Chondrocyte (in vitro differentiated cells): ENCODE results near the gene TTC31. TPM values are rescaled to one million over a fixed set of nuclear protein-coding genes. Genes with fewer than 3 reads are reported as not detected.
"Not testable (repeated sequence)": the region's sequence is repeated elsewhere in the genome, so short reads cannot be mapped to it uniquely, and the experiment has no call there.

Experiments used
- DNase-seq: peaks from one replicate; pipeline ENCODE4 v3.0.0; 2021; ENCODE audit warnings: mixed read lengths, low spot score
- H3K27ac Mint-ChIP-seq: one replicate; pipeline ENCODE4 v1.8.0; 2021; ENCODE audit warnings: mild to moderate bottlenecking, moderate library complexity, mixed read lengths; ENCODE audit not compliant: unreplicated experiment
- H3K27me3 Mint-ChIP-seq: 2 replicates; pipeline ENCODE4 v1.8.0; 2021; ENCODE audit warnings: low read depth, mixed read lengths
- H3K36me3 Mint-ChIP-seq: 2 replicates; pipeline ENCODE4 v1.8.0; 2021; ENCODE audit warnings: low read depth, mixed read lengths
- H3K4me1 Mint-ChIP-seq: 2 replicates; pipeline ENCODE4 v1.8.0; 2021; ENCODE audit warnings: low read depth, mild to moderate bottlenecking, mixed read lengths
- H3K4me3 Mint-ChIP-seq: one replicate; pipeline ENCODE4 v1.8.0; 2021; ENCODE audit warnings: mild to moderate bottlenecking, moderate library complexity, mixed read lengths; ENCODE audit not compliant: unreplicated experiment
- H3K9me3 Mint-ChIP-seq: 2 replicates; pipeline ENCODE4 v1.8.0; 2021; ENCODE audit warnings: low read depth, mixed read lengths
- total RNA-seq: library from RNA; stranded (reverse); gene quantifications from 3 replicates; pipeline ENCODE4 v1.2.1, GENCODE V29; 2021
- TF ChIP-seq, protein P1 (sequence below): fragments of 200-600 bp; sonication (generic); IDR thresholded peaks from 2 replicates; pipeline ENCODE4 v1.5.0; 2021; ENCODE audit warnings: antibody characterized with exemption, mild to moderate bottlenecking, moderate library complexity

TTC31 gene
- total RNA-seq, 1 donor from 2014 or later: 18.1 TPM

DNA sequence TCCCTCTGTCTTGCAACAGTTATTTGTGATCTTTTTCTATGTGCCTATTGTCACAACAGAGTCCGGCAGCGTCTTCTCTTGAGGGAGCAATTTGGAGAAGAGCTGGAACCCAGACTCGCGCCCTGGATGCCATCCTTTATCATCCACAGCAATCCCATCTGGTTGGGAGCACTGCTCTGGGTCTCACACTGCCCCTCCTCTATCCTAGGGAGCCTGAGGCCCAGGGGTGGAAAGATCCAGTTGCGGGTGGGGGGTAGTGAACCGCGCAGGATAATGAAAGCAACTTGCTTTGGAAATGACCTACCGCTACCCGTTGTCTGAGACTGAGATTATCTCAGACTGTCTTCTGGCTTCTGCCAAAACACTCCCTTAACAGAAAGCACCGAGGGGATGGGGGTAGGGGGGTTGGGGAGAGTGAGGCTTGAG lies 23.9 kb upstream of the TTC31 start:
- TF ChIP-seq, protein P1, sequence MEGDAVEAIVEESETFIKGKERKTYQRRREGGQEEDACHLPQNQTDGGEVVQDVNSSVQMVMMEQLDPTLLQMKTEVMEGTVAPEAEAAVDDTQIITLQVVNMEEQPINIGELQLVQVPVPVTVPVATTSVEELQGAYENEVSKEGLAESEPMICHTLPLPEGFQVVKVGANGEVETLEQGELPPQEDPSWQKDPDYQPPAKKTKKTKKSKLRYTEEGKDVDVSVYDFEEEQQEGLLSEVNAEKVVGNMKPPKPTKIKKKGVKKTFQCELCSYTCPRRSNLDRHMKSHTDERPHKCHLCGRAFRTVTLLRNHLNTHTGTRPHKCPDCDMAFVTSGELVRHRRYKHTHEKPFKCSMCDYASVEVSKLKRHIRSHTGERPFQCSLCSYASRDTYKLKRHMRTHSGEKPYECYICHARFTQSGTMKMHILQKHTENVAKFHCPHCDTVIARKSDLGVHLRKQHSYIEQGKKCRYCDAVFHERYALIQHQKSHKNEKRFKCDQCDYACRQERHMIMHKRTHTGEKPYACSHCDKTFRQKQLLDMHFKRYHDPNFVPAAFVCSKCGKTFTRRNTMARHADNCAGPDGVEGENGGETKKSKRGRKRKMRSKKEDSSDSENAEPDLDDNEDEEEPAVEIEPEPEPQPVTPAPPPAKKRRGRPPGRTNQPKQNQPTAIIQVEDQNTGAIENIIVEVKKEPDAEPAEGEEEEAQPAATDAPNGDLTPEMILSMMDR: no peak
- Mint-ChIP-seq H3K36me3 (peaks cover 2% of the 10 kb centered on the region), H3K4me1 (peaks cover 62% of the 10 kb centered on the region), H3K27ac (peak overlapping the region; percentile 97), H3K9me3 (no peaks in the 10 kb centered on the region), H3K27me3 (no peaks in the 10 kb centered on the region), H3K4me3 (peak overlapping the region; percentile 89)
- DNase-seq: no peak

DNA sequence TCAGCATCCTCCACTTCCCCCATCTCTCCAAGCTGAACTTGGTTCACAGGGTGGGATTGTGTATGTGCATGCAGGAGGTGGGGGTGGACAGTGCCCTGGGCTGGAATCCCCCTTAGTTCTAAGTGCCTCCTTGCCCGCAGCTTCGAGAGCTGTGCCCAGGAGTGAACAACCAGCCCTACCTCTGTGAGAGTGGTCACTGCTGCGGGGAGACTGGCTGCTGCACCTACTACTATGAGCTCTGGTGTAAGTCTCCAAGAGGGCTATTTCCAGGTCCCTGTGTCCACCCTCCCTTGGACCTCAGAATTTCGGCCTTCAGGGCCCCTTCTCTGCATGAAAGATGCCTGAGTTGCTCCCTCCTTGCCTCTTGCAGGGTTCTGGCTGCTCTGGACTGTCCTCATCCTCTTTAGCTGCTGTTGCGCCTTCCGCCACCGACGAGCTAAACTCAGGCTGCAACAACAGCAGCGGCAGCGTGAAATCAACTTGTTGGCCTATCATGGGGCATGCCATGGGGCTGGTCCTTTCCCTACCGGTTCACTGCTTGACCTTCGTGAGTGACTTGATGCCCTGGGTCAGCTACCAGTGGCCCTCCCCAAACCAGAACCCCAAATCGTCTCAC lies 23.3 kb upstream of the TTC31 start:
- H3K27me3 Mint-ChIP-seq, H3K36me3 Mint-ChIP-seq, H3K9me3 Mint-ChIP-seq, DNase-seq: not testable (repeated sequence)
- H3K27ac Mint-ChIP-seq: peak overlapping the region; percentile 97
- peaks cover 62% of the 10 kb centered on the region for H3K4me1 Mint-ChIP-seq
- peak overlapping the region; percentile 89 for H3K4me3 Mint-ChIP-seq

DNA sequence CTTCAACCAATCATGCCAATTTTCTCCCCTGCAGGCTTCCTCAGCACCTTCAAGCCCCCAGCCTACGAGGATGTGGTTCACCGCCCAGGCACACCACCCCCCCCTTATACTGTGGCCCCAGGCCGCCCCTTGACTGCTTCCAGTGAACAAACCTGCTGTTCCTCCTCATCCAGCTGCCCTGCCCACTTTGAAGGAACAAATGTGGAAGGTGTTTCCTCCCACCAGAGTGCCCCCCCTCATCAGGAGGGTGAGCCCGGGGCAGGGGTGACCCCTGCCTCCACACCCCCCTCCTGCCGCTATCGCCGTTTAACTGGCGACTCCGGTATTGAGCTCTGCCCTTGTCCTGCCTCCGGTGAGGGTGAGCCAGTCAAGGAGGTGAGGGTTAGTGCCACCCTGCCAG lies 22.7 kb upstream of the TTC31 start:
- Mint-ChIP-seq H3K4me1 (peaks cover 57% of the 10 kb centered on the region), H3K4me3 (peak overlapping the region; percentile 89), H3K27ac (peak overlapping the region; percentile 97)
- H3K9me3 Mint-ChIP-seq, DNase-seq, H3K36me3 Mint-ChIP-seq, H3K27me3 Mint-ChIP-seq: not testable (repeated sequence)

DNA sequence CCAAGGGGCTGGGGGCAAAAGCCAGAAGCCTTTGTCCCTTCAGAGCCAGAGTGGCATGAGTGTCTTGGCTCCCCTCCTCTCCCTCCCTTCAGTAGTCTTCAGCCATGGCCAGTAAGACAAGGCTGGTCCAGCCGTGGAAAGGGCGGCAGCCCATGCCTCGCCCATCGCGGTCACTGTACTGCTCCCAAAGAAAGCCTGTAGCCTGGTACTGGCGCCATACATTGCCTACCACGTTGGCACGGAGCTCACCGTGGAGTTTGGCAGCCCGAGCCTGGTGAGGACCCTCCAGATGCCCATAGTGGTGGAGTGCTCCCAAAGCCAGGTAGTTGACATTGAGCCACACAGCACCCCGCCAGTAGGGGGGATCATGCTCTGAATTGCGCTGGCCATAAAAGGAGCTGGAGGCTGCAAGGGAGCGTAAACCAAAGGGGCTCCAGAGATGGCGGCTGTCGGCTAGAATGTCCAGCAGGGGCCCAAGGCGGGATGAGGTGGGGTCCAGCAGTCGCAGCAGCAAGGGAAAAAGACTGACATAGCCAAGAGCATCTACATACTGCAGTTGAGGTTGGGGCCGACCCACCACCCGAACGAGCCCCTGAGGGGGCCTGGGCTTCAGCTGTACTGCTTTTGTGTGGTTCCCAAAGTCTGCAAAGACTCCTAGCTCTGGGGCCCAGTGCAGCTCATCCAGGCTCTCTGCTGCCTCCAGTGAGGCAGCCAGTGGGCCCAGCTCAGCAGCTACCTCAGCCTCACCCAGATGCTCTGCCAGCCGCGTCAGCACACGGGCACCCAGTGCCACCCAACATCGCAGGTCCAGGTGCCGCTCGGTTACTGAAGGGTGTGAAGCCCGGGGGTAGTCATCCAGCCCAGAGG lies 21.5 kb upstream of the TTC31 start:
- Mint-ChIP-seq H3K36me3 (peaks cover 2% of the 10 kb centered on the region), H3K9me3 (no peaks in the 10 kb centered on the region), H3K4me1 (peaks cover 54% of the 10 kb centered on the region), H3K27ac (no peak overlapping the region), H3K4me3 (no peak overlapping the region), H3K27me3 (no peaks in the 10 kb centered on the region)
- TF ChIP-seq, protein P1: peak; percentile 37
- DNase-seq: no peak

DNA sequence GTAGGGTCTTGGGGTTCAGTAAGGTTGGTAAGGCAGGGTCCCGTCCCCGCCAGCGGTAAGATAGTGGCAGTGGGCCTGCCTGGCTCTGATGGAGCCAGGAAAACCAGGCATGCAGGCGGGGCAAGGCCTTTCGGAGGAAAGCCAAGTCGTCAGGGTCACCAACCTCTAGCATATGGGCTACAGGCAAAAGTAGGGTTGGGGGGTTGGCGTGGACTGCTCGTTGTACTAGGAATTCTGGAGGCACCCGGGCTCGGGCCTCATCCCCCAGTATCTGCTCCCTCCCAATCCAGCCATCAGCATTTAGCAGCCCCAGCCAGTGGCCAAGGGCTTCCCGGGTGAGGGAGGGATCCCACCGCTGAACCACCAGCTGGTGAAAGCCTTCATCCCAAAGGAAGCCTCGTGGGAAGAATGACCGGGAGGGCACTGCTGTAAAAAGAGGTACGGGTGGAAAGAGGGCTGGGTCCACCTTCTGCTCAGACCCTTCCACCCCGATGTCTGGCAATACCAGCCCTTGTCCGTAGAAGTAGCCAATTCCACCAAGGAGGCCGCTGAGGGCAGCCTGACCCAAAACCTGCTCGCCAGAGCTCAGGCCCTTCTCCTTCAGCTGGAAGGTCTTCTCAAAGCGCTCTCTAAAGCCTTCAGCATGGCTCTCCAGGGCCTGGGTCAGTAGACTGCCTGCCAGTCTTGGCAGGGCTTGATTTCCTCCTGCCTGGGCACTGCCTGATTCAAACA lies 20.7 kb upstream of the TTC31 start:
- no peaks in the 10 kb centered on the region for H3K9me3 Mint-ChIP-seq
- peak overlapping the region; percentile 54 for H3K27ac Mint-ChIP-seq
- no peak overlapping the region for H3K4me3 Mint-ChIP-seq
- peaks cover 2% of the 10 kb centered on the region for H3K36me3 Mint-ChIP-seq
- TF ChIP-seq, protein P1: no peak
- no peaks in the 10 kb centered on the region for H3K27me3 Mint-ChIP-seq
- DNase-seq: no peak
- peaks cover 46% of the 10 kb centered on the region for H3K4me1 Mint-ChIP-seq

DNA sequence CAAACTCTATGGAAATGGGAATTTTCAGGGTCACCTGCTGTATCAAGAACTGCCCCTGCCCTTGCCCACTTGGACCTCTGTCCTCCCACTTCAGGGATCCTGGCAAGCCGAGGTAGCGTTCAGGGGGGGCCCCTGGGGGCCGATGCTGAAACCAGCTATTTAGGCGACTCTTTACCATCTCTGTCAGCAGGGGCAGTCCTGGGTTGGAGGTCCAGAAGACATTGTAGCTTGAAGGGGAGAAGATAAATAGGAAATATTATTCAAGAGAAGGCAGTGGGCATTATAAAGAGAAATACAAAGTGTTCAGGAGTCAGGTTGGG lies 20.1 kb upstream of the TTC31 start:
- Mint-ChIP-seq H3K36me3 (peaks cover 2% of the 10 kb centered on the region), H3K4me3 (no peak overlapping the region), H3K4me1 (peaks cover 45% of the 10 kb centered on the region), H3K27me3 (no peaks in the 10 kb centered on the region), H3K27ac (peak overlapping the region; percentile 54), H3K9me3 (no peaks in the 10 kb centered on the region)
- no peak for DNase-seq
- TF ChIP-seq, protein P1: no peak
